Activated T-helper 17 cell treated with anti-CD3 and anti-CD28 coated beads, Interleukin-2, amount 50 U/mL, for 72 hours (primary cell): ENCODE measurements around the gene ZBTB5. TPM values are rescaled to one million over a fixed set of nuclear protein-coding genes. Genes with fewer than 3 reads are reported as not detected.

Source experiments
- ATAC-seq: fragments of 150-1000 bp; cut with Tn5 transposase; replicated peaks from 2 replicates; pipeline ENCODE4 v1.10.0; 2021; ENCODE audit warnings: mild to moderate bottlenecking, moderate library complexity
- H3K27ac Mint-ChIP-seq: one replicate; pipeline ENCODE4 v1.8.0; 2022; ENCODE audit warnings: mixed read lengths
- H3K27me3 Mint-ChIP-seq: one replicate; pipeline ENCODE4 v1.8.0; 2022; ENCODE audit warnings: mixed read lengths
- H3K36me3 Mint-ChIP-seq: one replicate; pipeline ENCODE4 v1.8.0; 2022; ENCODE audit warnings: low read depth, mild to moderate bottlenecking, mixed read lengths
- H3K4me1 Mint-ChIP-seq: one replicate; pipeline ENCODE4 v1.8.0; 2022; ENCODE audit warnings: mixed read lengths
- H3K4me3 Mint-ChIP-seq: one replicate; pipeline ENCODE4 v1.8.0; 2022; ENCODE audit warnings: mild to moderate bottlenecking, mixed read lengths
- H3K9me3 Mint-ChIP-seq: one replicate; pipeline ENCODE4 v1.8.0; 2022; ENCODE audit warnings: mixed read lengths
- total RNA-seq, 2 donors: library from RNA; stranded (reverse); gene quantifications; one replicate each; pipeline ENCODE4 v1.2.3, GENCODE V29; 2022

Gene ZBTB5
- total RNA-seq, 2 donors from 2014 or later: 7.7 to 13.8 TPM

DNA sequence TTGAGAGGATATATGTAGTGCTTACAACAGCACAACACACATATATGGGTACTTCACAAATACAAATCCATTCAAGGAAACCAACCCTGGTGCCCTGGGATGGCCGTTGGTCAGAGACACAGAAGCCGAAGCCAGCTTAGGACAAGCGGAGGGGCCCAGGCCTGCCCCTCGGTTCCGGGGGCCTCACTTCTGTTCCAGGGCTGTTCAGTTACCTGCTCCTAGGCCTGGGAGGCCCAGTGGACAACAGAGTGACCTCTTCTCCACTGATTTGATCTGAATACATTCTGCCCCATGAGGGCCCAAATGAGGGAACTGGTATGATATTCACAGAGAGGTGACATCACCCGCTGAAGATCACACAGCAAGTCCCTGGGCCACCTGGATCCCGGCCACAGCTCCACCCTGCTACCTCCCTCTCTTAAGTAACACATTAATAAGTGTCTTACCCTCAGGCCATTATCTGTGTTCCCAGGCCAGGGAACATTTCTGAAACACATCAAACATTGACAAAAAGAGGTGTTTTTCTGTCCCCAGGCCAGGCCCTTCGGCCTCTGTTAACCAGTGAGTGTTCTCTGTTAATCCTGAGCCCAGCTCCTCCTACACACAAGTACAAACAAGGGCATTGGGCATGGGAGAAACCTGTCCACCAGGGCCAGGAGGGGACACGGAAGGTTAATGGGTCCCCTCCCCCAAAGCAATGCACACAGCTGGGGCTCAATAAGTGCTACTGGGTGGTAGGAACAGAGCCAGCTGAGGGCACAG is 47.2 kb downstream of the ZBTB5 start:
- Mint-ChIP-seq H3K36me3 (no peaks in the 10 kb centered on the region), H3K27ac (no peak overlapping the region), H3K4me3 (no peak overlapping the region), H3K9me3 (no peaks in the 10 kb centered on the region), H3K27me3 (peaks cover 4% of the 10 kb centered on the region), H3K4me1 (peaks cover 14% of the 10 kb centered on the region)
- no peak for ATAC-seq

DNA sequence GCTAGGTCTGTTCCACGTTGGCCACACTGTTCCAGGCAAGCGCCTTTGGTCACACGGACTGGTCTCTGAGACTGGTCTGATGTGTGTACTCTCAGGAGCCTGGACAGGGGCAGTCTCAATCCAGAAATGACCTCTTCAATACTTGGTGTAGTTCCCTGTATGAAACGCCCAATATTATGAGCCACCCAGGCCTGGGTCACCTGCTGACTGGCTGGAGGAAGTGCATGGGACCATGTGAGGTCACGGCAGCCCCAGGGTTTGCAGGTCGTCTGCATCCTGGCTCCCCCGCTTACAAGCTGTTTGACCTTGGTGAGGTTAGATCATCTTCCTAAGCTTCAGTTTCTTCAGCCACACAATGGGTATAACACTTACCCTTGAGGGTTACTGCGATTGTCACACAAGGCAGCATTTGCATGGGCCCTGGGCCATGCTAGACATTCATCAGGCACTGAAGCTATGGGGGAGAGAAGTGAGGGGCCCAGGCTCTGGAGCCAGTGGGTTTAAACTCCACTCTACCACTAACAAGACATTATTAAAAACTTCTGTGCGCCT is 47.9 kb downstream of the ZBTB5 start:
- peaks cover 4% of the 10 kb centered on the region for H3K27me3 Mint-ChIP-seq
- no peak overlapping the region for H3K27ac Mint-ChIP-seq
- no peaks in the 10 kb centered on the region for H3K9me3 Mint-ChIP-seq
- ATAC-seq: no peak
- H3K36me3 Mint-ChIP-seq: no peaks in the 10 kb centered on the region
- H3K4me1 Mint-ChIP-seq: peaks cover 13% of the 10 kb centered on the region
- H3K4me3 Mint-ChIP-seq: no peak overlapping the region

DNA sequence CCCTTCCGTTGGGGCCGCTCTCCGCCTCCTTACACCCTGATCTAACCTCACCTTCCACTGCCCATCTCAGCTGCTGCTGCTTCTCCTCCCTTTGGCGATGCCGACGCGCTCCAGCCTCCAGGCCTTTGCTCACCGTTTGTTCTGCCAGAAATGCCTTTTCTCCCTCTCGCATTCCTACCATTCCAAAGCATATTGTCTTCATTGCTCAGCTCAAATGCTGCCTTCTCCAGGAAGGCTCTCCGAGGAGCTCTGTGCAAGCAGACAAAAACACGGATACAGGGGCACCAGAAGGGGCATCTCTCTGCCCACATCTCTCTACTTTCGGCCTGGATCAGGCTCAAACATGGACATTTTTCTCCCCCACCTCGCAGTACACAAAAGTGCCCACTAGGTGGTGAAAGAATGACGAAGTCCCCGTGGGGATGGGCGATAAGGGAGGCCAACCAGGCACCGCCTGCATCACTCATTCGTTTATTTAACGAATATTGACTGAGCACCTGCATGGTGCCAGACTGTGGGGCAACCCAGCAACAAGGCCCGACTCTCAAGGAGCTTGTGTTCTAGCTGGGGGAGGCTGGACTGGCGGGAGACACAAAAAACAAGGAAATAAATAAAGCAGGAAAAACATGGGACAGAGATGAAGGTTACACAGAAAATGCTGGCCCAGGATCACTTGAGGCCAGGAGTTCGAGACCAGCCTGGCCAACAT is 50.1 kb downstream of the ZBTB5 start:
- peak overlapping the region; percentile 3 for H3K4me3 Mint-ChIP-seq
- ATAC-seq: peak; percentile 66
- peak overlapping the region; percentile 45 for H3K27ac Mint-ChIP-seq
- H3K9me3 Mint-ChIP-seq: no peaks in the 10 kb centered on the region
- peaks cover 4% of the 10 kb centered on the region for H3K27me3 Mint-ChIP-seq
- H3K36me3 Mint-ChIP-seq: no peaks in the 10 kb centered on the region
- H3K4me1 Mint-ChIP-seq: peaks cover 15% of the 10 kb centered on the region

DNA sequence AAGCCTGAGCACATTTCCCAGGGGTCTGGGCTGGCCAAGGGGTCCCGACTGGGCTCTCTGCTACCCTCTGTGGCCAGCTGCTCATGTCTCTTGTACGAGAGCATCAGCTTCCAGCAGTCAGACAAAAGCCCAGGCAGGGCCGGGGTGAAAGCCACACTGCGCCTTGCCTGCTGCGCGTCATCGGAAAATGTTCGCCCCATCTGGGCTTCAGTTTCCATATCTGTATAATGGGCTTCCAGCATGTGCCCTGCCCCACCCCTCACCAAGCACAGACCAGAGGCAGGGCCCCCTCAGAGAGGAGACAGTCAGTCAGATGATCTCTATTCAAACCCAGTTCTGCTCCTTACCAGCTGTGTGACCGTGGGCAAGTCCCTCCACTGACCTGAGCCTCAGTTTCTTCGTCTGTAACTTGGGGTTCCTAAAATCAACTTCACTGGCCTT is 50.7 kb downstream of the ZBTB5 start:
- Mint-ChIP-seq H3K36me3 (no peaks in the 10 kb centered on the region), H3K27ac (no peak overlapping the region), H3K27me3 (peaks cover 4% of the 10 kb centered on the region), H3K4me3 (no peak overlapping the region), H3K4me1 (peaks cover 20% of the 10 kb centered on the region), H3K9me3 (no peaks in the 10 kb centered on the region)
- no peak for ATAC-seq

DNA sequence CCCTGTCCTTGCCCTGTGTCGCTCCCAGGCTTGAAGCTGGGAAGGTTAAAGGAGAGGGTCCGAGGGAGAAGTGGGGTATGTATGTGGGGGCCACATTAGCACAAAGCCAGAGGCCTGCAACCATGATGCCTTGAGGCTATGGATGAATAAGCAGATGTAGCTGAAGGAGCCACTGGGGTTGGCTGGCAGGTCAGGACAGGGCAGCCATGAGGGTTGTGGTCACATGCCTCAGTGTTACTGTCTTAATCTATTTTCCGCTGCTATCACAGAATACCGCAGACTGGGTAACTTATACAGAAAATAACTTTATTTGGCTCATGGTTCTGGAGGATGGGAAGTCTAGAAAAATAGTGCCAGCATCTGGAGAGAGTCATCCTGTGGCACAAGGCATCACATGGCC is 51.9 kb downstream of the ZBTB5 start:
- H3K36me3 Mint-ChIP-seq: no peaks in the 10 kb centered on the region
- no peak for ATAC-seq
- H3K4me3 Mint-ChIP-seq: no peak overlapping the region
- no peaks in the 10 kb centered on the region for H3K9me3 Mint-ChIP-seq
- peaks cover 4% of the 10 kb centered on the region for H3K27me3 Mint-ChIP-seq
- H3K4me1 Mint-ChIP-seq: peaks cover 27% of the 10 kb centered on the region
- no peak overlapping the region for H3K27ac Mint-ChIP-seq

DNA sequence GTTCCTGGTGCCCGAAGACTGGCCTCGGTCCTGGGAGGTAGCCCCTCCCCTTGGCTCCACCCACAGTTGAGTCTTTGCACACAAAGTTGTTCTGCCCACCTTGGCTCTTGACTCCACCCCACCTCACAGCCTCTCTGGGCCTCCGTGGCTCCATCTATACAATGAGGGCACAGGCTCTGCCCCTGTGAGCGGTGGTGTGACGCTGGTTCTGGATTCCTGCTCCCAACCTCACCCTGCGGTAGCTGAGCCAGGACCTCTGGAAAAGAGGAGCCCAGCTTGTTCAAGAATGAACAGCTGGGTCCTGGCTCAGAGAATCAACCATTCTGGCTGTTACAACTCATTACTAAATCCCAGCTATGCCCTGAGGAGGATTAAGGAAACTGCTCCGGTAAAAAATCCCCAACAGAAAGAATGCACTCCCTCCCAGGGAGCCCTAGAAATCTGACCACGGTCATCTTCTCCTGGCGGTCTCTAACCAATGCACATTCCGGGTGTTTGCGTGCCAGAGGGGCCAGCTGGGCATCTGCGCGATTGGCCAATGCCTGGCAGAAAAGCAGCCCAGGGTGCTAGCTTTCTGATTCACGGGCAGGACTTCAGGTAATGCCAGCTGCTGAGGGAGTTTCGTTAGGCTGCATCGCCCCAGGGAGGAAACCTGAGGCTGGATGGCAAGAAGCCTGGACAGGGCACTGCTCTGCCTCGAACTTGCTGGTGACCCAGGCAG is 52.7 kb downstream of the ZBTB5 start:
- H3K4me3 Mint-ChIP-seq: peak overlapping the region; percentile 50
- peaks cover 27% of the 10 kb centered on the region for H3K4me1 Mint-ChIP-seq
- H3K27me3 Mint-ChIP-seq: peaks cover 4% of the 10 kb centered on the region
- H3K36me3 Mint-ChIP-seq: no peaks in the 10 kb centered on the region
- no peaks in the 10 kb centered on the region for H3K9me3 Mint-ChIP-seq
- no peak overlapping the region for H3K27ac Mint-ChIP-seq
- no peak for ATAC-seq

DNA sequence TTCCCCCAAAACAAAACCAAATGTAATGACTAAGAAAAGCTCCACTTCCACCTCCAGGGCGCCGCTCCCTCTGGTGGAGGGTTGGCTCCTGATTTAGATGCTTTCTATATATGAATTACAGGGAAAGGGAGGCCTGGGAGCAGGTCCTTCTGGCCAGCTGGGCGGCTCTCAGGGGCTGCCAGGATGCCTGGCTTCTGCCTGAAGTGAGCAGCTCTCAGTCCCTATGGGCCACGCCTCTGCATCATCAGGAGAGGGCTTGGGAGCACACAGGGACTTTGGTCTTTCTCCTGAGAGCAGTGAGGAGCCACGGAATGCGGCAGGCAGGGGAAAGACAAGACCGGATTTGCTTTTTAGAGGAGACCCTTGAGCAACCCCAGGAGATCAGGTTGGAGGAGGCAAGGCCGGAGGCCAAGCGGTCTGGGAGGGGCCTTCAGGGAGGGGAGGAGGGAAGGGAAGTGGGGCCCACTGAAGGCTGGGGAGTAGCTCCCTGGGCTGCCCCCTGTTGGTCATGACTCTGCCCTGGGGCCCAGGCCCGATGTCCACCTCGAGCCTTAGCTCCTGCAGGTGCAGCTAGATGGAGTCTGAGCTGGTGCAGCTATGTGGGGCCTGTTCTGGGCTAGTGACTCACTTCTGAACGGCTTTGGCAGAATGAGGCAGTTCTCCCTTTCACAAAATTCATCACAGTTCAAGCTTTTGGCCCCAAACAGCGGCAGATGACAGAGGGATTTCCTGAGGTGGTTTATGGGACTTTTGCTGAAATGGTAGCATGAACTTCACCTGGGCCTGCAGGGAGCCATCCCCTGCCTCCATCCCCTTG is 54.1 kb downstream of the ZBTB5 start:
- H3K4me1 Mint-ChIP-seq: peaks cover 27% of the 10 kb centered on the region
- H3K27me3 Mint-ChIP-seq: peaks cover 4% of the 10 kb centered on the region
- H3K4me3 Mint-ChIP-seq: peak overlapping the region; percentile 50
- H3K36me3 Mint-ChIP-seq: no peaks in the 10 kb centered on the region
- H3K27ac Mint-ChIP-seq: peak overlapping the region; percentile 78
- ATAC-seq: peak; percentile 57
- no peaks in the 10 kb centered on the region for H3K9me3 Mint-ChIP-seq

DNA sequence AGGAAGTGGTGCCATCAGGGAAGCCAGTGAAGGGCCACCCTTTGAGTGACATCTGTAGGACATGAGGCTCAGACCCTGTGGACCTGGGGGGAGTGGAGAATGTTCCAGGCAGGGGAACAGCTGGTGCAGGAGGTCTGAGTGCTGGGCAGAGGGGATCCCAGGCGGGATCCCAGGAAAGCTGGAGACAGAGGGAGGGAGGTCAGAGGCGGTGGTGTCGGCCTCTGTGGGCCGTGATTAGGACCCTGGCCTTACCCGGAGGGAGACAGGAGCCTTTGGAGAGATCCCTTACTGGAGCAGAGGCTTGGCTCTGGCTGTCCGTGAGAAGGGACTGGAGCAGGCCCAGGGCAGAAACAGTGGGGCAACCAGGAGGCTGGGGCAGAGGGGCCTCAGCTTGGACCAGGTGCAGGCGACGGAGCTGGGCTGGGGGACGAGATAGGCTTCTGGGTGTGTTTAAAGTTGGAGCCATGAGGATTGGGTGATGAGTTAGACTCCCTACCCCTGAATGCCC is 54.8 kb downstream of the ZBTB5 start:
- Mint-ChIP-seq H3K27ac (peak overlapping the region; percentile 78), H3K27me3 (peaks cover 4% of the 10 kb centered on the region), H3K9me3 (no peaks in the 10 kb centered on the region), H3K4me1 (peaks cover 26% of the 10 kb centered on the region), H3K36me3 (no peaks in the 10 kb centered on the region), H3K4me3 (peak overlapping the region; percentile 46)
- ATAC-seq: no peak

DNA sequence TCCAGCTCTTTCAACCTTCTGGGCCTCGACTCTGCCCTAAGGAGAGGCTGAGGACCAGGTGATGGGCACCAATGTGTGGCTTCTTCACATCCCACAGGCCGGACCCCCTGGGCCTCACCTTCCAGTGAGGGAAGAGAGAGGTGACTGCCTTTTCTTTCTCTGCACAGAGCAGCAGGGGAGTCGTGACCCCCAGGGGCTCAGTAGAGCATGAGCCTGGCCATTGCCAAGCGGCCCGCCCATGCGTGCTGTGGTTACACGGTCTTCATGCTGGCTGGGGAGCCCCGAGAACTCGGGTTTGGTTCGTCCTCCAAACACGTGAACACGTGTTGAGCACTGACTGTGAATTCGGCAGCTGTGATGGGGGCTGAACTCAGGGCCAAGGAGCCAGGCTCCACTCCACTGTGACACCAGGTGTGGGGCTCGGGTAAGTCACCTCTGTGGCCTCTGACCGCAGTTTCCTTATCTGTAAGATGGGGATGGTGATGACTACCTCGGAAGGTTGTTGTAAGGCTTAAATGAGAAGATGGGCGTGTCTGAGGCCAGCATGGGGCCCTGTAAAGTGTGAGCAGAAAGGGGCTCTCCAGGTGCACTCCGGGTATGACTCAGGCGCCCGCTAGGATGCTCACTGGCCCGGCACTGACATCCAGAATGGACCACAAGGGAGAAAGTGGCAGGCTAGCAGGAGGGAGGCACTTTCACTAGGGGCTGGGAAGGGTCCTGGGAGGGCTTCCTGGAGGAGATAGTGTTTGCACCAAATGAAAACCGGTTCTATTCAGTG is 56.1 kb downstream of the ZBTB5 start:
- Mint-ChIP-seq H3K36me3 (no peaks in the 10 kb centered on the region), H3K4me1 (peaks cover 20% of the 10 kb centered on the region), H3K27ac (peak overlapping the region; percentile 78), H3K4me3 (peak overlapping the region; percentile 46), H3K27me3 (peaks cover 5% of the 10 kb centered on the region), H3K9me3 (no peaks in the 10 kb centered on the region)
- ATAC-seq: peak; percentile 94

DNA sequence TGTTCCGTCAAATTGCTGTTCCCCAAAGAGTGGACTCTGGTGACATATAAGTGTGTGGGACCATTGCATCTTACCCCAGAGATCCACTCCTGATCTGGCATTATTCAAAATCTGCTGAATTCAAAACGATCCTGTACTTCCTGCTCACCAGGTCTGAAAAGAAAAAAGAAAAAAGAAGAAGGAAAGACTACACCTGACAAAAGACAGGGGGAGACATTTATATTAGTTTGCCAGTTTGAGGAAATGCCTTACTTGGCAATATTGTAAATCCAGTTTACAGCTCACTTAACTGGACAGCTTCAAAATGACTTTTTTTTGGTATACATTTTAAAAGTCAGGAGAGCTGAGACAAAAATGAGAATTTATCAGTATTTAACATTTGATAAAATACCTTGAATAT is 57.8 kb downstream of the ZBTB5 start:
- H3K4me3 Mint-ChIP-seq: no peak overlapping the region
- peaks cover 5% of the 10 kb centered on the region for H3K27me3 Mint-ChIP-seq
- ATAC-seq: no peak
- H3K9me3 Mint-ChIP-seq: no peaks in the 10 kb centered on the region
- no peak overlapping the region for H3K27ac Mint-ChIP-seq
- no peaks in the 10 kb centered on the region for H3K36me3 Mint-ChIP-seq
- H3K4me1 Mint-ChIP-seq: peaks cover 24% of the 10 kb centered on the region

DNA sequence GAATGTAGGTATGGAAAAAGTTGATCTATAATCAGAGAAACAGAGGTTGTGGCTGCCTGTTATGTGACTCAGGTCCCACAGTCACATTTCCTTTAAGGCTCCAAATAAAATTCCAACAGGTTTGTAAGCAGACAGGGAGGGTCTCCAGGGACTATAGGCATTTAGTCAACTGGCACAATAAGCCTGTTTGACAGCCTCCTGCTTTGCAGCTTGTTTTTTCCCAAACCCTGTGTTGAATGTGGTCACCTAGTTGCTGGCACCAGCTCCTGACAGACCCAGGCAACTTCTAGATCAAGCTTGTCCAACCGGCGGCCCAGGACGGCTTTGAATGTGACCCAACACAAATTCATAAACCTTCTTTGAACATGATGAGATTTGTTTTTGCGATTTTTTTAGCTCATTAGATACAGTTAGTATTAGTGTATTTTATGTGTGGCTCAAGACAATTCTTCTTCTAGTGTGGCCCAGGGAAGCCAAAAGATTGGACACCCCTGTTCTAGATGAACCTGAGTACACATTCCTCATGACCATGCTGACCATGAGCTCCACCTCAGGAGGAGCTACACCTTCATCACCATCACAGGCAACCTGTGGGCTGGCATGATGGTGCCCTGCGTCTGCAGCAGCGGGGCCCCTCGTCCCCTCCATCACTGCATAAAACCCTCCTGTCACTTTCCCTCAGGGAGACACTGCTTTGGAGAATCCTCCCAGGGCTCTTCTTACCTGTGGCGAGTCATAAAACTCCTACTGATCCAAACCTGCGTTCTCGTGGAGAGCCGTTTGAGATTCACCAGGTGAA is 58.4 kb downstream of the ZBTB5 start:
- no peak overlapping the region for H3K27ac Mint-ChIP-seq
- H3K9me3 Mint-ChIP-seq: no peaks in the 10 kb centered on the region
- no peaks in the 10 kb centered on the region for H3K36me3 Mint-ChIP-seq
- H3K4me3 Mint-ChIP-seq: no peak overlapping the region
- ATAC-seq: no peak
- H3K4me1 Mint-ChIP-seq: peaks cover 24% of the 10 kb centered on the region
- peaks cover 5% of the 10 kb centered on the region for H3K27me3 Mint-ChIP-seq

DNA sequence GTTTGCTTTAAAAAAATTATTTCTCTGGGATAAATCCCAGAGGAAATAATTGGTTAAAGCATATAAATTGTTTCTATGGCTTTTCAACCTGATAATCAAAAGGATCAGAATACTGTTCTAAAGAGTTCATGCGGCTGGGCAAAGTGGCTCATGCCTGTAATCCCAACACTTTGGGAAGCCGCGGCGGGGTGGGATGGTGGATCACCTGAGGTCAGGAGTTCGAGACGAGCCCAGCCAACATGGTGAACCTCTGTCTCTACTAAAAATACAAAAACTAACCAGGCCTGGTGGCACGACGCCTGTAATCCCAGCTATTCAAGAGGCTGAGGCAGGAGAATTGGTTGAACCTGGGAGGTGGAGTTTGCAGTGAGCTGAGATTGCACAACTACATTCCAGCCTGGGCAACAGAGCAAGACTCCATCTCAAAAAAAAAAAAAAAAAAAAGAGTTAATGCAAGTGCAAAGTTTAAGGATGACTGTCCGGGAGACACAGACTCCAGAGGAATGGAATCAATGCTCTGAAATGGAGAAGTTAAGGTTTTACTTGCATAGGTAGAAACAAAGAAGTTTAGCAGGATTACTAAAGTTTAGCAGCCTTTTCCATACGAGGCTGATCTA is 59.4 kb downstream of the ZBTB5 start:
- Mint-ChIP-seq H3K4me1 (peaks cover 19% of the 10 kb centered on the region), H3K27ac (no peak overlapping the region), H3K4me3 (no peak overlapping the region), H3K9me3 (no peaks in the 10 kb centered on the region), H3K36me3 (no peaks in the 10 kb centered on the region), H3K27me3 (peaks cover 5% of the 10 kb centered on the region)
- ATAC-seq: no peak
